IPS DF 19.7 (cell line): ENCODE results near the gene ATP7B.

Experiments used
- DNase-seq: peaks from one replicate; pipeline ENCODE4 v3.0.0-alpha.2; 2013; ENCODE audit warnings: low read depth, low spot score

ATP7B gene

DNA sequence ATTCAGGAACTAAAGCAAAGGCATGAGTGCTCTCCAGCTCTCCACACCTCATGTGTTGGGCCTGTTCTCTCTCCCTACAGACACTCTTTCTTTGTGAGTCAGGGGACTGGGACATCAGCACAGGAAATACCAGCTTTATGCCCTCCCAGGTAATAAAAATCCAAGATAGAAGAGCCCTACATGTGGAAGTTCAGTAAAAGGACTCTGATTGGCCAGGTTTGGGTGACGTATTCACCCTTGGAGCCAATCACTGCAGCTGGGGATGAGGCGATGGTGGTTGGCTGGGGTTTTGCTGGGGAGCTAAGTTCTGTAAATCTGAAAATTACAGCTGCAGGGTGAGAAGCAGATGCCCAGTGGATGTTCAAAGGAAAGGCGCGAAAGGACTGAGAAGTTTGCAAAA, 117.0 kb downstream of the ATP7B start:
- peak; percentile 30 for DNase-seq

DNA sequence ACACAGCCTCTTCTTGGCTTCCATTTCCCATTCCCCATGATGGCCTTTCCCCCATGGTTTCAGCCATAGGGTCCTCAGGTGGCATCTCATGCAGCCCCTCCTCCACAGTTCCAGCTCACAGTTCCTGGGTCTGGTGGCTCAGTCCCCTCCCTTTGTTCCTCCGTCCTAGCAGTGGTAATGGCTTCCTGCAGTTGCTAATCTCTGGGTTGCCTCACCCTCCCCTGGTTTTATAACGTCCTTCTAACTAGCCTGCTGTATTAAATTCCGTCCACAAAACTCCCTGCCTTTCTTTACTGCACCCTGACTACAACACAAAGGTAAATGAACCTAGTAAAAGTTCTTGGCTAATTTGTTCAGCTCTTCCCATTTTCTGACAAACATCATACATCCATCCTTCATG, 118.6 kb downstream of the ATP7B start:
- no peak for DNase-seq

DNA sequence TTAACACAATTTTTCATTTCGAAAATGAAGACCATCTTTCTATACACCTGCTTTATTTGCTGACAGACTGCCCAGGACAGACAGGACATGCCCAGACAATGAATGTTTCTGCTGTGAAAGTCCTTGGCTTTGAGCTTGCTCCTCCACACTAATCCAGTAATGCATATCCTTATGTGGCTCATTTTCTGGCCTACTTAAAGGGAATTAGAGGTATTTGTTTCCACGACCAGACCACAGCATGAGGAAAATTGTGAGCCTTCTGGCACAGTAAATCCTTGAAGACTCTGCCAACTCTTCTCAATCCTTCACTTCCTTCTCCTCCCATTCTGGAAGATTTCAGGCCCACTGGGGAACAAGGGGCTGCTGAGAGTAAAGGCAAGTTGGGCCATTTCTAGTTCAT, 123.8 kb downstream of the ATP7B start:
- no peak for DNase-seq

DNA sequence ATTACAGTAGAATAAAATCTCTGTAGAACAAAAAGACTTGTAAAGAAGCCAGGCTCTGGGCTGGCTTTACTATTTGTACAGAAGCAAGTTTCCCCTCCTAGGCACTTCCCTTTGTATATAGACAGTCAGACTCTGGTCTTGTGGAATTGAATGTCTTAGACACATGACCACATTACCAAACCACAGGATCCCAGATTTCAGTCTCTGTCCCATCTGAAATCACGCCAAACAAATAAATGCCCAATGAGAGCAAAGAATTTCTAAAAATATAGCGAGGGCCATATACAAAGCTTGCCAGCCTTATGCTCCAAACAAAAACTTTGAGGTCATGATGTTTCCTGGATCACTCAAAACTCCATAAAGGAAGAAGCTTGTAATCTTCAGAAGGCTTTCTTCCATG, 125.6 kb downstream of the ATP7B start:
- DNase-seq, result no peak

DNA sequence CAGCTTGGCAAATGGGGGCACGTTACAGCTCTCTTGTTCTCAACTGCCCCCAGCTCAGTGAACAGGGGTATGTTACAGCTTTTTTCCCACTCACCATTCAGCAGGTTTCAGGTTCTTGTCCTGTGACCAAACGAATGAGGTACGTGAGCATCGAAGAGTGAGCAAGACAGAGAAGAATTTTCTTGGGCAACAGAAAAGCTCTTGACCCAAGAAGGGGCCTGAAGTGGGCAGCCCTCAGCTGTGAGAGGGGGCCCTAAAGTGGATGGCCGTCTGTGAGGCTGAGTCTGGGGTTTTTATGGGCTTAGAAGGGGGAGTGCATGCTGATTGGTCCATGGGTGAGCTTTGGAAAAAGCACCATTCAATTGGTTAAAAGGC, 128.0 kb downstream of the ATP7B start:
- no peak for DNase-seq
